Activated naive CD4-positive, alpha-beta T cell treated with anti-CD3 and anti-CD28 coated beads, Interleukin-2, amount 50 U/mL, for 16 hours (primary cell): ENCODE data around the gene DIRAS1.

Experiments used
- DNase-seq: peaks from one replicate; pipeline ENCODE4 v3.0.0-alpha.2; 2020

Gene DIRAS1

DNA sequence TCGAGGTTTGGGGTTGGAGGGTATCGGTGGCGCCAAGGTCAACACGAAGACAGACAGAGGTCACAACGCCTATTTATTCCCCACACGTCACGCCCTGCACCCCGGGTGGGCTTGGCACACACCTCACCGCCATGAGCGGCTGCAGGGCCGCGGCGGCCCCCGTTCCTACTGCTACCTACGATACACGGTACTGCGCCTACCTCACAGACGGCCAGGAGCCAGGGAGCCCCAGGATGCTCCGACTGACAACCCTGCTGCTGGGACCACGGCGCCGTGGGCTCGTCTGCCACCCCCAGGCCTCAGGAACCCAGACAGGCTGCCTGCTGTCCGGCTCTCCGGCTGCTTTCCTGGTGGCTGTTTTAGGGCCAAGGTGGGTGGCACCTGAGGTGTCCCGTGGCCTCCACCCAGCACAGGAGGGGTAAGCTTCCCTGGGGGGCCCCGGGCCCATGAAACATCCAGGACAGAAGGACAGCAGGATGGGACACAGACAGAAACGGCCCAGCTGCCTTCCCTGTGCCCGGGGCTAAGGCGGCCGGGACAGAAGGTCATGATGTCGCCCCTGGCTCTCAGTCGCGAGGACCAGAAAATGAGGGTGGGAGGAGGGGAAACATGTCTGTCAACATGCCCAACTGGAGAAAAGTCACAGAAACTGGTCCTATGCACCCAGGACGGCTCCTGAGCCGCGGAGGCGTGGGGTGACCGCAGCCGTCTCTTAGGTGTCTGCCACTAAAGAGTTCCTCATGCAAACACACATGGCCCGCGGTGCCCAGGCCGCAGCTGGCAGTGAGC, 33.7 kb upstream of the DIRAS1 start:
- DNase-seq, result no peak

DNA sequence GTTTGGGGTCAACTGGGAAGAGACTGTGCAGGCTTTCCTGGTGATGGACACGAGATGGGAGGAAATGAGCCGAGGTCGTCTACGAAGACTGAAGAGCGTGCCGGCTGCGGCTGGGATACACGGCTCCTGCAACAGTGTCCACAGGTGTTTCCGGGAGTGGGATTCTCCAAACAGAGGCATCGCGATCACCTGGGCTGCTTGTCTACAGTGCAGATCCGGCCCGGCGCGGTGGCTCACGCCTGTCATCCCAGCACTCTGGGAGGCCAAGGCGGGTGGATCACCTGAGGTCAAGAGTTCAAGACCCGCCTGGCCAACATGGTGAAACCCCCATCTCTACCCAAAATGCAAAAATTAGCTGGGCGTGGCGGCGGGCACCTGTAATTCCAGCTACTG, 30.3 kb upstream of the DIRAS1 start:
- DNase-seq, result no peak

DNA sequence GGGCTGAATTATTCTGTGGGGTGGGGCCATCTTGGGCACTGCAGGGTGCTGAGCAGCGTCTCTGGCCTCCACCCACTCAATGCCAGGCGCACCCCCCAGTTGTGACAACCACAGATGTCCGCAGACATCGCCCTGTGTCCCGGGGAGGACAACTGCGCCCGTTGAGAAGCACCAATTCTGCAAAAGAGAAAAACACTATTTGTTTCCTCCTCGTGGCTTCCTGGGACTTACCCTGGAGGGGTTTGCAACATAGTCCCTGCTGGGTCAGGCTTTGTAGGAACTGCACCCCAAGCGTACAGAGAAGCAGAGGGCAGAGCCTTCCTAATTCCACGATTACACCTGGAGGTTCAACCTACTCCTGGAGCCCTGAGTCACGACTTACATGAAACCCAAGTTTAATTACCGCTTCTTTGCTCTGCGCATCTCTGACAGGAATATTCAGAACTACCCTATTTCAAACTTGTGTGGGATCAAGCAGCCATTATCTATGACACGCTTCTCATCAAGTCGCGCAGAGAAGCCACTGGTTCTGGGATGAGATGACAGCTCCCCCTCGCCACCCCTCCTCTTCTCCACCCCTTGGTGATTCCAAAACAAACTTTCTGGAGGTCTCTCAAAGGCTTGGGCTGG, 29.8 kb upstream of the DIRAS1 start:
- no peak for DNase-seq

DNA sequence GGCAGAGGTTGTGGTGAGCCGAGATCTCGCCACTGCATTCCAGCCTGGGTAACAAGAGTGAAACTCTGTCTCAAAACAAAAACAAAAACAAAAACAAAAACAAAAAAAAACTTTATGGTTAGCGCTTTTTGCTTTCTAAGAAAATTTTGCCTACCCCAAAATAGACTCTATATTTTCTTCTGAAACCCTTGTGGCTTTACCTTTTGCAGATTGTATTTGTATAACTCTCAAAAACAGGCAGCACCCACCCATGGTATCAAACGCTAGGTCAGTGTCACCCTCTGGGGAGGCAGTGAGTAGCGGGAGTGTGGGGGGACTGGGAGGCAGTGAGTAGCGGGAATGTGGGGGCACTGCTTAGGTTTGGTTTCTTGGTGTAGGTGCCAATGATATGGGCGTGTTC, 26.2 kb upstream of the DIRAS1 start:
- DNase-seq, result no peak

DNA sequence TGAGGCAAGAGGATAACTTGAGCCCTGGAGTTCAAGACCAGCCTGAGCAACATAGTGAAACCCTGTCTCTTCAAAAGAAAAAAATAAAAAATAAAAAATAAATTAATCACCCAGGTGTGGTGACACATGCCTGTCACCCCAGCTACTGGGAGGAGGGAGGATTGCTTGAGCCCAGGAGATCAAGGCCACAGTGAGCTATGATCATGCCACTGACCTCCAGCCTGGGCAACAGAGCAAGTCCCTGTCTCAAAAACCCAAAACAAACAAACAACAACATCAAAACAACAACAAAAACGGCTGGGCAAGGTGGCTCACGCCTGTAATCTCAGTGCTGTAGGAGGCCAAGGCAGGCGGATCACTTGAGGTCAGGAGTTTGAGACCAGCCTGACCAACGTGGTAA, 22.9 kb upstream of the DIRAS1 start:
- DNase-seq, result no peak

DNA sequence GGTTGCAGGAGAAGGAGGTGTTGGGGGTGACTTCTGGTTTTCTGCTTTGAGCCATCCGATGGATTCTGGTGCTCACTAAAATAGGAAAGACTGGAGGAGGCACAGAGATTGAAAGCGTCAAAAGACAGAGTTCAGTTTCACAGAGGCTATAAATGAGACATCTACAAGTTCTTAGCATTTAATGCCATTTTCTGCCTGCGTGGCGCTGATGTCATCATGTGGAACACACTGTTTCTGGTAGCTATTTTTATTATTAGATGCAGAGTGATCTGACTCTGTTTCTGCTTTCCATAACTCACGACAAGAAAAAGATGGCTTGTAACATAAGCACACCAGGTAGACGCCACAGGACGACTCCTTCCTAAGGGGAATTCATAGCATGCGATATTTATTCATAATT, 21.9 kb upstream of the DIRAS1 start:
- no peak for DNase-seq

DNA sequence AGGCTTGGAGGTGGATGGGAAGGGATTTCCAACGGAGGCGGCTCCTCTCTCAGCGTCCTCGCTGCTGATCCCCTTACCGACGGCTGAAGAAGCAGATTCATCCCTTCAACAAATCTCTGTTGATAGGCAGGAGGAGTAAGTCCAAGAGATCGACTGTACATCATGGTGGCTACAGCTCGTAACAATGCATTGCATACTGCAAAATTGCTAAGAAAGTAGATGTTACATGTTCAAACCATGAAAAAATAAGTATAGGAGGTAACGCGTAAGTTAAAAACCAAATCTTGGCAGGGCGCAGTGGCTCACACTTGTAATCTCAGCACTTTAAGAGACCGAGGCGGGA, 19.1 kb upstream of the DIRAS1 start:
- DNase-seq, result no peak

DNA sequence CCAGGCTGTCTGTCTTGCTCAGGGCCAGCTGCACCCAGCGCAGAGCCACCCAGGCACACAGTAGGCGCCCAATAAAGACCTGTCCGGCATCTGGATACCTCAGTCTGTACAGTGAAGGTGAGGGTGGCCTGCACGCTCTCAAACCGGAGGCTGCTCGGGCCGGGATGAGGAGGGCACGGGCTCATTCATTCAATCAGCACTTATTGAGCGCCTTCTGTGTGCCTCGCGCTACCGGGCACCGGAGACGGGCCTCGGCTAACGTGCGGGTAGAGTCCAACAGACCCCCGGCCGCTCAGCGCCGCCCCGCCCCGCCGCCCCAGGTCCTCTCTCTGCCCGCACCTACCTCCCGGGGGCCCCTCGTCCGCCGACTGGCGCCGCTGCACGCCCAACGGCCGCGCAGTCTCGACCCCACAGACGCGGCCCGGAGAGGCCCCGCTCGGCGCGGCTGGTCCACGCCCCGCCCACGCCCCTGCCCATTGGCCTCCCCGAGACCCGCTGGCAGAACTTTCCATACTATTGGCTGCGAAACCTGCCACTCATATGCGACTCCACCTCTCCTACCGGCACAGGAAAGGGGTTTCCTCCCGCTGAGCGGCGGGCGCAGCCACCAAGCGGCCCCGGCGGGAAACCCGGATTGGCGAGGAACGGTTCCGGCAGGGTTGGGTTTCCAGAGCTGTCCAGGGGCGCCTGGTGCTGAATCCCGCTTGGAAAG, 18.6 kb upstream of the DIRAS1 start, which contains the start of gene SLC39A3:
TSS of gene SLC39A3 (minus strand) at position 416 of the 712 bp plus-strand sequence. CDS start 2,760 bp downstream, outside the sequence.
- peak; percentile 99 for DNase-seq

DNA sequence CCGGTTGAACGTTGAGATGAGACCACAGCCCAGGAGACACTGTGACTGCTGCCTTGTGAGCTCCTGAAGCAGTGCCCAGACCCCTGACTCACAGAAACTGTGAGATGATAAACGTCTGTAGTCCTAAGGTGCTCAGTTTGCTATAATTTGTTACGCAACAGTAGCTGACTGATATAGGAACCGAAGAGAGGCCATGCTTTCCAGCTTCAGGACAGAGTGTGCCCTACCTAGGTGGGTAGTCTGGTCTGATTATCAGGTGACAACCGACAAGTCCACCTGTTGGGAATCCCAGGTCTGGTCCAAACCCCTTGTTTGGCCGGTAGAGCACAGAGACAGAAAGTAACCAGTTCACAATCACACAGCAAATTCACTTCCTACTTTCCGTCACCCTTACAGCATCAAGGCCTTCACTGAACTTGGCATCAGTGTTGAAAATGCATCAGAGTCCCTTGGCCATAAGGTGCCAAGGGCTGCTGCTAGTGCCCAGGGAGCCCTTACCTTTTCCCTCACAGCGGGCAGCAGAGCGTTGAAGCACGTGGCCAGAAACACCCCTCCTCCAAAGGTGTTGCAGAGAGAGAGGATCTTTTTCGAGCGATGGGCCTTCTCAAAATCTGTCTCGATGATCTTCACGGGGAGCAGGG, 15.5 kb upstream of the DIRAS1 start:
- DNase-seq, result no peak

DNA sequence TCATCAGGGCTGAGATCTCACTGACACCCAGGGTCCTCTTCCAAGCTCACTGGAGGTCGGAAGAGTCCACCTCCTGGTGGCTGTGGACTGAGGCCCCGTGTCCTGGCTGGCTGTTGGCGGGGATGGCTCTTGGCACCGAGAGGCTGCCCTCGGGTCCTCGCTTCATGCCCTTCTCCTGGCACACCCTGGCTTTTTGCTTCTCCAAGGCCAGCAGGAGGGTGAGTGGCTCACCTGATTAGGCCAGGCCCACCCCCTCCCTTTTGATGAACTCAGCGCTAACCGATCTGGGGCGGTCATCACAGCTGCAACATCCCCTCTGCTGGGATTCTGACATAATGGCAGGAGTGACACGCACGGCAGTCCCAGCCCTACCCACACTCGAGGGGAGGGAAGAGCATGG, 14.2 kb upstream of the DIRAS1 start:
- DNase-seq, result no peak

DNA sequence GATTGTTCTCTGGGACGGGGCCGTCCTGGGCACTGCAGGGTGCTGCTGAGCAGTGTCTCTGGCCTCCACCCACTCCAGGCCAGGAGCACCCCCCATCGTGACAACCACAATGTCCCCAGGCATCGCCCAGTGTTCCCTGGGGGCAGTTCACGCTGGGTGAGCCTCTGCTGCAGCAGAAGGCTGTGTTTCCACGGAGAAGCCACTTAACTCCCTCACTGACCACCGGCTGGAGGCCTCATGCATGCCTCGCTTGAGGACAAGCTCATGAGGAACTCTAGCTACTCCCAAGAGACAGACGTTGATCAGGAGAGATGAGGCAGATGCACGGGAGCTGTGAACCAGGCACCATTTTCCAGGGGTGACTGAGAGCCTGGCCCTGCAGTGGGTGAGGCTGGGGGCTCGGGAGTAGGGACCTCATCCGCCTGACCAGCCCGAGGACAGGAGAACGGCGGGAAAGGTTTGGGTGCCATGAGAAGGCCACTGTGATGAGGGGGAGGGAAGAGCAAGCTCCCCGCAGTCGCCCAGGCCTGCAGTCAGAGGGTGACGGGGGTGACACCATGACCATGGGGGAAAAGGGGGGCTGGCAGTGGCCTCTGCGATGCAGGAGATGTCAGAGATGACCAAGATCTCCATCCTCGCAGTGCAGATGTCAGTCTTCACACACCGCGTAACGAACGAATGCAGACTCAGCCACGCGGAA, 13.6 kb upstream of the DIRAS1 start:
- no peak for DNase-seq

DNA sequence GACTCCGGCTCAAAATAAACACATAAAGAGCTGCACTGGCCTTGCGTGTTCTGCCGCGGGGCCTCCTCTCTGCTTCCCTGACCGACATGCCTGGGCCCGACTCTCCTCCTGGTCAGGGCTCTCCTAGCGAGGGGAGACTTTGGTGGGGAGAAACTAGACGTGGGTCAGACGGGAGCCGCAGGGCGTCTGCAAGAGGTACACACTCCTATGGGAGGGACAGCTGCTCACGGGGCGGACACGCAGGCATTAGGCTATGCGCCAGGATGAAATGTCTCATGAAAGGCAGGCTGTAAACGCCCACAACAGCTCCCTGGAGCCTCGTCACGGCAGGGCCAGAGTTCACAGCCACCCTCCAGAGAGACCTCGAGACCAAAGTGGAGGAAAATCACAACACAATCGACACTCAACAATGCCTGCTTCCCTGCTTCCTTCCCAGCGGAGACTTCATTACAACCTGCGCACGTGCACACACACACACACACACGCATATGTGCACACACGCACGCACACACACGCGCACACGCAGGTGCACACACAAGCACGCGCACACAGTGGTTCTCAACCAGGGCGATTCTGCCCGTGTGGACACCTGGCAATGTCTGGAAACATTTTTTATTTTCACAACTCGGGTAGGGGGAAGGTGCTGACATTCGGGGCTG, 12.9 kb upstream of the DIRAS1 start:
- no peak for DNase-seq

DNA sequence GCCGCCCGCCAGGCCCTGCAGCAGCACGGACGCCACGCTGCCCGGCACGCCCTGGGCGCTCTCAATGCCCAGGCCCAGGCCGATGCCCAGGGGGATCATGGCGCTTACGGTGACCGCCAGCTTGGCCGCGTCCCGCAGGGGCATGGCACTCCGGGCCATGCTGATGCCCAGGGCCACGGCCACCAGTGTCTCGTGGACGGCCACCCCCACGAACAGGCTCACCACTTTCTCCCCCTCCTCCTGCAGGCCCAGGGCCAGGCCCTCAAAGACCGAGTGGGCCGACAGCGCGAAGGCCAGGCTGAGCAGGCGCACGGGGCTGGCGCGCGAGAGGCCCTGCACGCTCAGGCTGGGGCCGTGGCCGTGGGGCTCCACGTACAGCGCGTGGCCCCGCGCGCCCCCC, 11.7 kb upstream of the DIRAS1 start:
- DNase-seq, result no peak

DNA sequence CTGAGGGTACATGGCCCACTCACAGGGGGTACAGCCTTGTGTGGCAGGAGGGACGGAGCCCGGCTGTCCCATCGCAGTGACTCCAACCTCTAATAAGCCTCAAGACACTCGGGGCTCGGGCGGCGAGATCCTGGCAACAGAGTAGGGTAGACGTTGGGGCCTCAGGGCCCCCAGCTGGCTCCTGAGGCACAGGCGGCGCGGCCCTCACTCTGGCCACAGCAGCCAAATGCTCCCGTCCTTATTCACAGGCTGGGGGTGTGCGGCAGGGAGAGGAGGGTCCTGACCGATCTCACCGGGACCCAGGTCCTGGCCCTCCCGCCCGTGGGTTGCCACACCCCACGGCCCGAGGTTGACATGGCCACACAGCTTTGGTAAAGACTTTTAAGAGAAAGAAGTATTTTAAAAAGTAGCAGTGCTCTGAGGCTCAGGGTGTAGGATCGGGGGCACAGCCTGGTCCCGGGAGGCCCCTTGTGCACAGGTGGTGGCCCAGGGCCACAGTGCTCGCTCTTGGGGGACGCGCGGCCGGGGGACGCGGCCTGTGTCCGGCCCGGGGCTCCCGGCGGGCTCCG, 11.1 kb upstream of the DIRAS1 start:
- no peak for DNase-seq

DNA sequence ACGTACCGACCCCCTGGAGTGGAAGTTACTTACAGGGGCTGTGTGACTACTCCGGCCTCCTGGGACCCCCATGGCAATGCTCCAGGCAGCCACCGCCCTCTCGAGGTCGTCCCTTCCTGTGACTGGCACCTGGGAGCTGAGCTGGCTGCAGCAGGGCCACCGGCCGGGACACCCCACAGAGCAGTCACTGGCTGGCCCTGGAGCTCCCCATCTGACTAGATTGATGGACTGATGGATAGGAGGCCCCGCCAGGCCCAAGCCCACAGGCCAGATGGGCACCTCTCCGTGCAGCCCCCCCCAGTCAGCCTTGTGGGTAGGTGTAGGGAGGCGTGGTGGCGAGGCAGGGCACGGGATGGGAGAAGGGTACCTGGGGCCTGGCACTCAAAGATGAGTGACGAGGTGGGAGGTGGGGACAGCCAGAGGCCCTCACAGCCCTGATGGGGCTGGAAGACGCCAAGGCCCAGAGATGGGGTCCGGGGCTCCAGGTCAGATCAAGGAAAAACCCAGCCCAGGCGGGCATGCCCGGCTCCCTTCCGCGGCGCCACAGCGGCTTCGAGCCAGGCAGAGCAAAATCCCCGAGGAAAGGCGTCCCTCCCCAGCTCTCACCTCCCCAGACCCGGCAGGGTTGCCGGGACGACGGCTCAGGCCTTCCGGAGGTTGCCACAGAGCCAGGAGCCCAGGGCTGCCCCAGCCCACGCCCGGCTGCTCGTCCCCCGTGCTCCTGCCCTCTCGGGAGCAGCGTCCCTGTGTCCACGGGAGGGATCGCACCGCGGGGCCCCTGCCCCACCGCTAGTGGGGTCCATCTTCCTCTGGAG, 10.2 kb upstream of the DIRAS1 start:
- no peak for DNase-seq

DNA sequence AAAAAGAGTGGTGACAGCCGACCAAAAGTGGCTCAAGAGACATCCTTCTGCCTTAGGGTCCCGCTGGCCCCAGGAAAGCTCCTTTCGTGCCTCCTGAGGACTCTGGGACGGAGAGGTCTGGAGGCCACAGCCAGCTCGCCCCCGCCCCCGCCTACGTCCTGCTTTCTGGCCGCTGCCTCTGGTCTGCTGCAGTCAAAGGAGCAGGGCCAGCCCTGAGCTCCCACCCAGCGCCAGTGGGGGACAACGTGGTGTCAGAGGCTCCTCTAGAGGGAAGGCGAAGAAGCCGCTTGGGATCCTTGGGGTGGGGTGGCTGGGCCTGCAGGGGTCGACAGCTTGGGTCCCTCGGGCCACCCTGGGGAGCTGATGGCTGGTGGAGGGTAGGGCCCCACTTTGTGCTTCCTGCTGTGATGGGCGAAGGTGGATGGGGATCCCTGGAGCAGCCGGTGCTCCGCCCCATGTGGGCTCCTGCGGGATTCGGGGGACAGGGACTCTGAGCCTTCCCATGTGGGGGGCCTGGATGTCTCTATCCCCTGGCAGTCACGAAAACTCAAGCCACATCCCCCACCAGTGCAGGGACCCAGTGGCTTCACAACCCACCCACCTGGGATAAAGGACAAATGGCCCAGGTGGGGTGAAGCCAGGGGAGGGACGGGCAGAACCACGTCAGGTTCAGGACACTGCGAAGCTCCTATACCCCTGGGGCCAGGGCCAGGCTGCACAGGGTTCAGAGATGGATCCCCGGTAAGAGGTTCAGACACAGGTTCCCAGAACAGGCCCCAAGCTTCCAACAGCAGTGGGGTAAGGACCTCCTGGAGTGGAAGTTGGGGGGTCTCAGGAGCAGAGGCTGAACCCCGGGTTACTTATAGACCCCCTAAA, 9.0 kb upstream of the DIRAS1 start:
- DNase-seq, result no peak

DNA sequence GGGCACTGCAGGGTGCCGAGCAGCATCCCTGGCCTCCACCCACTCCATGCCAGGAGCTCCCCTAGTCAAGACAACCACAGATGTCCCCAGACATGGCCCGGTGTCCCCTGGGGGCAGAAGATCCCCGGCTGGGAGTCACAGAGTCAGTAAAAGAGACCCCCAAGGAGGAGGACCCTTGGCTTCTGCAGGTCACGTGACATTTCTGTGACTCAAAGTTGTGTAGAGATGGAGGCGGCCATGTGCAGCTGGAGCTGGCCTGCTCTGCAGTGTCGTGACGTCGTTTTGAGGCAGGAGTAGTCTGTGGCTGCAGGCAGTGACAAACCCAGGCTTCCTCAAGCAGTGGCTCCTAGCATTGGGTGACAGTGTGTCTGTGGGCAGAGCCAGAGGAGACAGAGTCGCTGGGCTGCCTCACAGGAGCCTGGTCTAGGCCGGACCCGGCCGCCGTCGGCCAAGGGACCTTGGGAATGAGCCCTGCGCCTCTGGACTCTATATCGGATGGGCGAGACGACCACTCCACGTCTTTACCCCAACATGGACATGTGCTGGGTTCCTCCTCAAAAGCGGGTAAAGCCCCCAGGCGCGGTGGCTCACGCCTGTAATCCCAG, 7.7 kb upstream of the DIRAS1 start:
- no peak for DNase-seq

DNA sequence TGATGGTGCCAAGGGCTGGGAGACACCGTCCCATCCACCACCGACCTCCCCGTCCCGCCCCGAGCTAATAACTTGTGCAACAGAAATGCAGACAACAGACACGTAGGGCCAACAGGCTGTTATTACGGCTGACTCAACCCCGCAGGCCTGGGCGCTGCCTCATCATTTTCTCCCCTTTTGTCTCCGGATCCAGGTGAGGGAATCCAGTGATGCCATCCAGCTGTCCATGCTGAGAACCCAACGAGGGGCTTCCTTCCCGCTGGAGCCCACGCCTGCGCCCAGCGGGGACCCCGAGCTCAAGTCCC, 6.4 kb upstream of the DIRAS1 start:
- DNase-seq, result no peak

DNA sequence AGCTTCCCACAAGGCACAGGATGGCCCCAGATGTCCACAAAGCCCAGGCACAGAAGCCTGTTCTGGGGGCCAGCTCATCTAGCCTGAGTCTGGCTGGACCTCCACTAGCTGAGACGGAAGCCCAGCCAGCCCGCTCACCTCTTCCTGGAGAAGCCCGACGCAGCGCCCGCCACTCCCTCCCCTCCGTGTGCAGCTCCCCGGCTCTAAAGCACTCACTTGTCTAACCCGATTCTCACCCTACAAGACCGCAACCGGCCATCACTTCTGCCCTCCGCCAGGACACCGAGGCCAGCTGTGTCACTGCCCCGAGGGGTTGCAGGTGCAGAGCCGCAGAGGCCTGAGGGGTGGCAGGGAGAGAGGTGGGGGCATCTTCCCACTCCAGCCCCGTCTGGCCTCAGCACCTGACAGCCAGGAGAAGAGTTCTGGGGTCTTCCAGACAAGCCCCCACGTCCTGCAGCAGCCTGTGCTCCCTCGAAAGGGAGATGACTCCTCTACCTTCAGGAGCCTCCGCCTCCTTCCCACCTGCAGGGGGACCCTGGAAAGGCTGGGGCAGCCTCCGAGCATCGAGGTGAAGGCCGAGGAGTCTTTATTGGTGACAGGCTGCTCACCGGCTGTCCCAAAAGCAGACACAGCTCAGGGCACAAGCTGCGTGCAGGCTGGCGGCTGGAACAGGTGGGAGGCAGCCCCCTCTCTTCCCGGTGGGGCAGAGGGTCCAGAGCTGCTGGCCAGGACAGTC, 5.9 kb upstream of the DIRAS1 start:
- no peak for DNase-seq
